Stimulated activated CD4-positive, alpha-beta T cell treated with anti-CD3 and anti-CD28 coated beads, Interleukin-15, amount 100 ng/mL, for 48 hours (primary cell): Measurements from ENCODE around the gene IL1RL2.

Experiments used
- DNase-seq, 2 donors: peaks; one replicate each; pipeline ENCODE4 v3.0.0-alpha.2; 2020; ENCODE audit warnings: low read depth in 2 of 2

IL1RL2 gene

DNA sequence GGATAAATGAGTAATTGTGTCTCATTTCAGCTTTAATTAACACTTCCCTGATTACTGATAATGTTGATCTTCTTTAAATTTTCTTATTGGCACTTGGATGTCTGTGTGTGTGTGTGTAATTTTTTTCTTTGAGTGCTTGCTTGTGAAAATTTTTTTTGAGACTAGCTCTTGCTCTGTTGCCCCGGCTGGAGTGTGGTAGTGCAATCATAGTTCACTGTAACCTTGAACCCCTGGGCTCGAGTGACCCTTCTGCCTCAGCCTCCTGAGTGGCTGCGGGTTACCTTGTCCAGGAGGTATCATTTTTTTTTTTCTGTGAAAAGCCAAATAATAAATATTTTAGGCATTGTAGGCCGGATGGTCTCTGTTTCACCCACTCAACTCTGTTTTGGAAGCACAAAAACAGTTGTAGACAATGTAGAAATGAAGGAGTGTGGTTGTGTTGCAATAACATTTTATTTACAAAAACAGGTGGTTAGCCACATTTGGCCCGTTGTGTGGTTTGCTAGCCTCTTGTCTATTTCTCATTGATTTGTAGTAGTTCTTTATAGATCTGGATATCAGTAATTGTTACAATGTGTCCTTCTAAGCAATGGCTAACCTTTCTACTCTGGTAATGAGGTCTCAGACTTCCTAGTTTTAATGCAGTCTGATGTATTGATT lies 7.9 kb downstream of the IL1RL2 start:
- DNase-seq, result no peak

GRCh38 chr2:102197389-102198137 lies 10.7 kb downstream of the IL1RL2 start:
- DNase-seq, result no peak

- DNase-seq, result no peak
Measured at GRCh38 chr2:102200539-102200938, 13.7 kb downstream of the IL1RL2 start.

GRCh38 chr2:102204638-102205037 lies 17.8 kb downstream of the IL1RL2 start:
- no peak for DNase-seq

GRCh38 chr2:102206666-102207341 lies 20.0 kb downstream of the IL1RL2 start:
- DNase-seq, result no peak

- DNase-seq, result no peak
Measured at GRCh38 chr2:102208774-102209173, 22.0 kb downstream of the IL1RL2 start.

DNA sequence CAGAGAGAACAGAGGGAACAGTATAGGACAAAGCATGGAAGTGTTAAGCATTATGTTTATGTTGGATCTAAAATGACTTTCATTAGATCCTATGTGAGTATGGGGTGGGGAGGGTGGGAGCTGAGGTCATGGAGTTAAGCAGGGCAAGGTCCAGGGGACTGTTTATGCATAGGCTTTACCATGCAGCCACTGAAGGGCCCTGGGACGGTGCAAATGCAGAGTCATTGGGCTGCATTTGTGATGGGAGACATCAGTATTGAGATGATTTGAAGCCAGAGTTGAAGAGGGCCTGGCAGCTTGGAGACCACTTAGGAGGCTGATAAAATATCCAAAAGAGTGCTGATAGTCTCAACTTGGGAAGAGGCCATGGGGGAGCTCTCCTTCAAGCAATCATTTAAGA lies 22.7 kb downstream of the IL1RL2 start:
- no peak for DNase-seq

- no peak for DNase-seq
Measured at GRCh38 chr2:102217032-102217431, 30.2 kb downstream of the IL1RL2 start.

- DNase-seq, result no peak
Measured at GRCh38 chr2:102224824-102225739, 38.3 kb downstream of the IL1RL2 start.

DNA sequence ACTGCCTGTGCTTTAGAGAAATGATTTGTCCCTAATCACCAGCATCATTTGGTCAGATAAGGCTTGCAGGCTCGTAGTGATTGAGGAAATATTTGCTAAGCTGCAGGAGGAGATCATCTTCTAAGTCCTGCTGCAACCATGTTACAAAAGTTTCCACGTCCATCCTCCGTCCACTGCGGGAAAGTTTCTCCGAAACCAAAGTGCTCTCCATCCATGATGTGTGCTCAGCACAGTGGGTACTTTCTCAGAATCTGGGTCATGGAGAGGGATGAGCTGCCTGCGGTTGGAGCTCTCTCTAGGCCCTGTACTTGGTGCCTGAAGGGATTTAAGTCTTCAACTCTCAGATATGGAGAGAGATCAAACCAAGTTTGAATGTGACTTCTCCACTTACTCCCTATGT lies 39.3 kb downstream of the IL1RL2 start:
- no peak for DNase-seq

- DNase-seq, result no peak
Measured at GRCh38 chr2:102226612-102227391, 40.0 kb downstream of the IL1RL2 start.

DNA sequence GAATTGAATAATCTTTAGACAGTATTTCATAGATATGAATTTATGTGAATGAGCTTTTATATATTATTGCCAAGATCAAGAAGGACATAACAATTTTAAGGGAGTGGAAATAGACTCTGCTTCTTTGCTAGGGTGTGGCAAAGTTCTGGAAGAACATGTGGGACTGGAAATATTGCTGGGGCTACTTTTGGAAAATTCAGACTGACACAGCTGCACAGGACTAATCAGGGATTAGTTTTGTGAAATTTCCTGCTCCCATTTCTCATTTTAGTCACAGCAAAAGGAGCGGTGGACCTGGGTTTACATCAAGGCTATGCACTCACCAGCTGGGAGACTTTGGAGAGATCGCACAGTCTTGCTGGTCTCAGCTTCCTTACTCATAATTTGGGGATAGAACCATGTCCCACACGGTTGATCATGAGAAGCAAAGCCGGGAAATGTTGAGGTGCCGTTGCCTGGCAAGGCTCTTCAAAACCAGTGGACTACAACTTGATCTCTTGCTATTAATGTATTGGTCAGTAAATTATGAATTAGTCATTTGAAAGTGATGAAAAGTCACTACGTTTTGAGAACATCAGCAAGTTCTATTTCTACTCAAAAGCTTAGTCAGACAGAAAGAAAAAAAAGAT lies 42.4 kb downstream of the IL1RL2 start:
- DNase-seq, result no peak

DNA sequence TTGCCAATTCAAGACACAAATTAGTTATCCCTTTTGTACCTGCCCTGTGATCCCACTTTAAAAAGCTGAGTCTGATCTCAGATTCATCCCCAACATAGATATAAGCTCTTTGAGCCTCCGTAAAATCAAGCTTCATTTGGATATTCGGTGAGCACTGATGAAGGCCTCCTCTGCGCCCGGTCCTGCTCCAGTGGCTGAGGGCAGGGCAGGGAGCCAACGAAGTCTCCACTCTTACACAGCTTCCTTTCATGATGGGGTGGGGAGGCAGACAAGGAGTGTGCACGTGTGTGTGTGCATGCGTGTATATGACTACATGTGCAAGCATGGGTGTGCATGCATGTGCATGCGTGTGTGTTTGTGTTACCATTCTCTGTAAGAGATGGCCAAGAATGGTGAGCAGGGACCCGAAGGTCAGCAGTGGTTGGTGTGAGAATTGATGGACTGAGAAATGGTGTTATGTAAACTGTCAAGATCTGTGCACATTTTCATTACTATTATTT lies 43.6 kb downstream of the IL1RL2 start:
- no peak for DNase-seq

DNA sequence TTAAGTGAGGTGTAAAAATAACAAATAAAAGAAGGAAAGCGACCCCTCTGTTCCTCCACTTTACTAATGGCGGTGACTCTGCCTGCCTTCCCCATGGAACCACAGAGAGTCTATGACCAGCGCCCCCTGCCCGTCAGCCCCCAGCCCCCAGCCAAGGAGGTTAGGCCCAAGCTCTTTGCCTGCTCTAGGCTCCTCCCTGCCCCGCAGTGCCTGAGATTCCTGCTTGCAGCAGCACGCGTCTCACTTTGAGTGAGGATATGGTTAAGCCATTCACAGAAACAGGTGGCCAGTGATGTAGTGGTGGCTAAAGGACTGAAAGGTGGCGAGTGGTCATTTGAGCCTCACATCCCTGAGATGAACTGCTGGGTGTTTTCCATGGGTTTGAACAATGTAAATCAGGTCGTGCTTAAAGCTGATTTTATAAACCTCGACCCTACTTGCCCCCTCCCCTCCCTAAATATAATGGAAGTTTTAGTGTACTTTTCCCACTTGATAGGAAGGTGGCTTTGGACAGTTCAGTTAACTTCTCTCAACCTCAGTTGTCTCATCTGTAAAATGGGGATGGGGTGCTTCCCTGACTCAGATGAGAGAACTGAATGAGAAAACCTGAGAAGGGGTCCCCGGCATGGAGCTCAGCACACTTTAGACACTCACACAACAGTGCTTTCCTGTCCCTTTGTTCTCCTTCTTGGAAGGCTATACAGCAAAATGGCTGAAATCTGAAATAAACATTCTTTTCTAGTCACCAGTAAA lies 46.5 kb downstream of the IL1RL2 start:
- DNase-seq, result no peak

GRCh38 chr2:102235042-102235473 lies 48.2 kb downstream of the IL1RL2 start:
- DNase-seq, result no peak

- no peak for DNase-seq
Measured at GRCh38 chr2:102235491-102235890, 48.7 kb downstream of the IL1RL2 start.

DNA sequence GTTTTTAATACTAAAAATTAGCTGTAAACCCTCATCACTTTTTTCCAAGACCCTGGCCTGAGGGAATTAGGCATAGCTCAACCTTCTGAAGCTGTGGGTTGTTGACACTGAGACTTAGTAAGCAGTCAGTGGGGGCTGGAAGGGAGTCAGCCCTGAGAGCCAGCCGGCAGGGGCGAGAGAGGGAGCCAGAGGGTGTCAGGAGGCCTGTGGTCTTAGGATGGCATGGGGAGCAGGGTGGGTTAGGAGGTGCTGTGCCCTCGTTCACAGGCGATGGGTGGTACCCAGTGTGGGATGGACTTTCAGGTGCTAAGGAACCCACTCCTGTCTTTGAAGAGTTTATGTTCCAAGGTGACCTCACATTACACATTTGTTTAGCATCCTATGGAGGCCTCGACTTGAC lies 49.3 kb downstream of the IL1RL2 start:
- DNase-seq, result no peak

DNA sequence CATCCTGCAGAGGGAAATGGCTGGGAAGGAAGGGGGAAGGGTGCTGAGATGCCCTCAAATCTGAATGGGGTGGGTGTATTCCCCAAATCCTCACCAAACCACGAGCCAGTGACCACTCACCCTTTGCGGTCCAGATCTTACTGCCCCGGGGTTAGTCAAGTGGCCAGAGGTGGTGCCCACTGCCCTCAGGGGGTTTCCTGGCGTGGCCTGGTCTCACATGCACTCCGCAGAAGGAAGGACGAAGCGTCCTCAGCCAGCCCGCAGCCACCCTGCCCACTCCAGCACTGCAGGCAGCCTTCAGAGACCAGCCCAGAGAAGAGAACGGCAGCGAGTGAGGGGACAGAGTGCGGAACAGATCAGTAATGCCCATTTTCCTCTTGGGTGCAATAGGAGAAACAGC lies 50.4 kb downstream of the IL1RL2 start:
- DNase-seq, result no peak

GRCh38 chr2:102238039-102238756 lies 51.4 kb downstream of the IL1RL2 start:
- DNase-seq, result no peak
